Measurements from ENCODE around the gene MAMDC2.
A peak's percentile ranks its signal among the peaks of the same experiment; 100 is the strongest.

DNA sequence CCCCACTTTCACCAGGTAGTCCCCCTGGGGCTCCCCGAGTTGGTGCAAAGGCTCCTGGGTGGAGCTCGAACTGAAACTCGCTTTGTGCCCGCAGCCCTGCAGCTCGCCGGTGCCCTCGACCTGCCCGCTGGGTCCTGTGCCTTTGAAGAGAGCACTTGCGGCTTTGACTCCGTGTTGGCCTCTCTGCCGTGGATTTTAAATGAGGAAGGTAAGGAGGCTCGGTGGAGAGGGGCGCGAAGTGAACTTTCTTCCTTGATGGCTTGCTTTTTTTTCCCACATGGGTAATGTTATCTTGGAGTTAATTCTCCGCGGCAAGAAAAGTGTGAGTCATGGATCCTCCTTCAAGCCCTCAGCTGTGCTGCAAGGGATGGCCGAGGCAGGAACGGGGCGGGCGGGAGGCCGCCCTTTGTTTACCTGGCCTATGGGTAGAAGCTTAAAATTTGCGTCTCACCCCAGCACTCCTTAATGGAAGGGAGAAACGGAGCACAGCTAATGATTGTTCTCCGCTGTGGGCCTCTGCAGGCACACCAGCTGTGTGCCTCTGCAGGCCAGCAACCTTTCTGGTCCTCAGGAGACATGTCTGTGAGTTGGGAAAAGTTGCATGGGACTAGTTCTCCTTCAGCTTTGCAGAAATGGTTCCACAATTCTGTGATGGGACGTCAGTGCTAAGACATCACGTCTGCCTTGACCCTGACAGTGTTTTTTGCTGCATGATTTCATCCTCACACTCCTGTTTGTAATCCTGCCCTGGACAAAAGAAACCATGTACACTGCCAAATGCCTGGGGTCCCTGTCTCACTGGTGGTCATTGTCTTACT is 1.1 kb downstream of the MAMDC2 start:
- TF ChIP-seq EZH2 (IDR thresholded peaks at IDR 0.05), result peak; percentile 26
- TF ChIP-seq, protein P1, sequence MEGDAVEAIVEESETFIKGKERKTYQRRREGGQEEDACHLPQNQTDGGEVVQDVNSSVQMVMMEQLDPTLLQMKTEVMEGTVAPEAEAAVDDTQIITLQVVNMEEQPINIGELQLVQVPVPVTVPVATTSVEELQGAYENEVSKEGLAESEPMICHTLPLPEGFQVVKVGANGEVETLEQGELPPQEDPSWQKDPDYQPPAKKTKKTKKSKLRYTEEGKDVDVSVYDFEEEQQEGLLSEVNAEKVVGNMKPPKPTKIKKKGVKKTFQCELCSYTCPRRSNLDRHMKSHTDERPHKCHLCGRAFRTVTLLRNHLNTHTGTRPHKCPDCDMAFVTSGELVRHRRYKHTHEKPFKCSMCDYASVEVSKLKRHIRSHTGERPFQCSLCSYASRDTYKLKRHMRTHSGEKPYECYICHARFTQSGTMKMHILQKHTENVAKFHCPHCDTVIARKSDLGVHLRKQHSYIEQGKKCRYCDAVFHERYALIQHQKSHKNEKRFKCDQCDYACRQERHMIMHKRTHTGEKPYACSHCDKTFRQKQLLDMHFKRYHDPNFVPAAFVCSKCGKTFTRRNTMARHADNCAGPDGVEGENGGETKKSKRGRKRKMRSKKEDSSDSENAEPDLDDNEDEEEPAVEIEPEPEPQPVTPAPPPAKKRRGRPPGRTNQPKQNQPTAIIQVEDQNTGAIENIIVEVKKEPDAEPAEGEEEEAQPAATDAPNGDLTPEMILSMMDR (IDR thresholded peaks at IDR 0.05), result no peak
